ENCODE measurements around the gene ZNF525. TPM values are rescaled to one million over a fixed set of nuclear protein-coding genes. Genes with fewer than 3 reads are reported as not detected.

Gene ZNF525
- polyA plus RNA-seq, 1 donor (not counting 4 experiments of a cell fraction or from before 2014, with no cell fraction given), result 9.5 TPM

- no peaks in the 10 kb centered on the region for H4K20me1 ChIP-seq (ENCODE audit: control insufficient read depth, extremely low read depth, insufficient read depth, low read length)
- no peaks in the 10 kb centered on the region for H3K9me1 ChIP-seq (ENCODE audit: control insufficient read depth, extremely low read depth, insufficient read depth, low read length)
- DNase-seq (ENCODE audit: low read depth, low spot score), result no peak
- no peak for FAIRE-seq
- no peaks in the 10 kb centered on the region for H3K36me3 ChIP-seq (ENCODE audit: control insufficient read depth in 2 of 2, extremely low read depth in 1 of 2, insufficient read depth in 2 of 2, low read length in 2 of 2)
- TF ChIP-seq EZH2 (IDR thresholded peaks at IDR 0.05; ENCODE audit: low read length), result no peak
- TF ChIP-seq CTCF (optimal IDR thresholded peaks at IDR 0.05 in 1 of 3, IDR thresholded peaks at IDR 0.05 in 1 of 3, conservative IDR thresholded peaks at IDR 0.05 in 1 of 3; ENCODE audit: extremely low read depth in 1 of 3, insufficient read depth in 2 of 3, low read length in 3 of 3), result no peak
- H3K9ac ChIP-seq (ENCODE audit: control insufficient read depth, extremely low read depth, insufficient read depth, low read length), result peak overlapping the region; percentile 66
- H3K4me3 ChIP-seq (ENCODE audit: control insufficient read depth in 2 of 3, extremely low read depth in 1 of 3, insufficient read depth in 2 of 3, low read depth in 1 of 3, low read length in 3 of 3), result no peak overlapping the region
- H3K27ac ChIP-seq (ENCODE audit: control insufficient read depth, insufficient read depth, low read length), result no peak overlapping the region
- peak overlapping the region; percentile 81 for H3K4me2 ChIP-seq (ENCODE audit: control insufficient read depth, extremely low read depth, insufficient read depth, low read depth, low read length)
- H3K27me3 ChIP-seq (ENCODE audit: control insufficient read depth, extremely low read depth, insufficient read depth, low read length), result no peaks in the 10 kb centered on the region
- H2AFZ ChIP-seq (ENCODE audit: control insufficient read depth, low read length), result peak overlapping the region; percentile 58
- H3K9me3 ChIP-seq (ENCODE audit: control insufficient read depth, low read depth, low read length), result peaks cover 2% of the 10 kb centered on the region
- dilution Hi-C loops (cut with MboI; ENCODE audit: extremely low pct_ligation_motif_present, low sequenced_read_pairs), result no loop called here
- peaks cover 5% of the 10 kb centered on the region for H3K4me1 ChIP-seq (ENCODE audit: control insufficient read depth, extremely low read depth, insufficient read depth, low read length)
- H3K79me2 ChIP-seq (ENCODE audit: control insufficient read depth, insufficient read depth, low read length), result peaks cover 20% of the 10 kb centered on the region
Observed at GRCh38 chr19:53332484-53332883, 33.0 kb upstream of the ZNF525 start.

GRCh38 chr19:53333066-53333462 lies 32.4 kb upstream of the ZNF525 start:
- DNase-seq (ENCODE audit: low read depth, low spot score) (no peak), FAIRE-seq (no peak)
- H3K9me3 ChIP-seq (ENCODE audit: control insufficient read depth, low read depth, low read length), result peaks cover 2% of the 10 kb centered on the region
- H3K79me2 ChIP-seq (ENCODE audit: control insufficient read depth, insufficient read depth, low read length), result peaks cover 20% of the 10 kb centered on the region
- peak overlapping the region; percentile 43 for H3K27ac ChIP-seq (ENCODE audit: control insufficient read depth, insufficient read depth, low read length)
- TF ChIP-seq CTCF (optimal IDR thresholded peaks at IDR 0.05 in 1 of 3, IDR thresholded peaks at IDR 0.05 in 1 of 3, conservative IDR thresholded peaks at IDR 0.05 in 1 of 3; ENCODE audit: extremely low read depth in 1 of 3, insufficient read depth in 2 of 3, low read length in 3 of 3) (no peak), EZH2 (IDR thresholded peaks at IDR 0.05; ENCODE audit: low read length) (no peak)
- no peaks in the 10 kb centered on the region for H4K20me1 ChIP-seq (ENCODE audit: control insufficient read depth, extremely low read depth, insufficient read depth, low read length)
- H3K27me3 ChIP-seq (ENCODE audit: control insufficient read depth, extremely low read depth, insufficient read depth, low read length), result no peaks in the 10 kb centered on the region
- H3K9me1 ChIP-seq (ENCODE audit: control insufficient read depth, extremely low read depth, insufficient read depth, low read length), result no peaks in the 10 kb centered on the region
- H3K9ac ChIP-seq (ENCODE audit: control insufficient read depth, extremely low read depth, insufficient read depth, low read length), result peak overlapping the region; percentile 66
- dilution Hi-C loops (cut with MboI; ENCODE audit: extremely low pct_ligation_motif_present, low sequenced_read_pairs), result no loop called here
- peaks cover 5% of the 10 kb centered on the region for H3K4me1 ChIP-seq (ENCODE audit: control insufficient read depth, extremely low read depth, insufficient read depth, low read length)
- peak overlapping the region; percentile 91 for H2AFZ ChIP-seq (ENCODE audit: control insufficient read depth, low read length)
- H3K4me2 ChIP-seq (ENCODE audit: control insufficient read depth, extremely low read depth, insufficient read depth, low read depth, low read length), result peak overlapping the region; percentile 81
- peaks cover 0 to 3% of the 10 kb centered on the region in 2 experiments for H3K36me3 ChIP-seq (ENCODE audit: control insufficient read depth in 2 of 2, extremely low read depth in 1 of 2, insufficient read depth in 2 of 2, low read length in 2 of 2)
- H3K4me3 ChIP-seq (ENCODE audit: control insufficient read depth in 2 of 3, extremely low read depth in 1 of 3, insufficient read depth in 2 of 3, low read depth in 1 of 3, low read length in 3 of 3), result peak overlapping the region; percentile 29 to 95 (median 57)

Data from keratinocyte (primary cell).